ENCODE results near the gene RTTN.

Gene RTTN

GRCh38 chr18:70028084-70028483 is 177.4 kb downstream of the RTTN start:
- no peaks in the 10 kb centered on the region for H3K27me3 ChIP-seq (replicated peaks; ENCODE audit: insufficient read depth, low read length)
- H3K4me2 ChIP-seq (ENCODE audit: low read depth, low read length) = no peak overlapping the region
- H2AFZ ChIP-seq (ENCODE audit: low read length) = no peak overlapping the region
- no peaks in the 10 kb centered on the region for H3K79me2 ChIP-seq (ENCODE audit: low read length)
- no peaks in the 10 kb centered on the region for H3K9me2 ChIP-seq (replicated peaks; ENCODE audit: insufficient read depth, low read length)
- no peak for TF ChIP-seq EZH2 (optimal IDR thresholded peaks at IDR 0.05; ENCODE audit: low read depth, low read length)
- H3K27ac ChIP-seq (ENCODE audit: low read length) = no peak overlapping the region
- H4K20me1 ChIP-seq (ENCODE audit: insufficient read depth, low read length) = no peaks in the 10 kb centered on the region
- H3K36me3 ChIP-seq (replicated peaks; ENCODE audit: insufficient read depth, low read length) = no peaks in the 10 kb centered on the region; the same call in 1 of the 2 replicates
- no peaks in the 10 kb centered on the region for H3K9me3 ChIP-seq (replicated peaks; ENCODE audit: insufficient read depth, low read length)
- H3F3A ChIP-seq (ENCODE audit: insufficient read depth, low read length) = no peaks in the 10 kb centered on the region
- H3K9ac ChIP-seq (ENCODE audit: low read length) = no peak overlapping the region
- DNase-seq = no peak
- H3K4me1 ChIP-seq (ENCODE audit: low read length) = no peaks in the 10 kb centered on the region
- H3K4me3 ChIP-seq (ENCODE audit: low read length) = no peak overlapping the region

DNA sequence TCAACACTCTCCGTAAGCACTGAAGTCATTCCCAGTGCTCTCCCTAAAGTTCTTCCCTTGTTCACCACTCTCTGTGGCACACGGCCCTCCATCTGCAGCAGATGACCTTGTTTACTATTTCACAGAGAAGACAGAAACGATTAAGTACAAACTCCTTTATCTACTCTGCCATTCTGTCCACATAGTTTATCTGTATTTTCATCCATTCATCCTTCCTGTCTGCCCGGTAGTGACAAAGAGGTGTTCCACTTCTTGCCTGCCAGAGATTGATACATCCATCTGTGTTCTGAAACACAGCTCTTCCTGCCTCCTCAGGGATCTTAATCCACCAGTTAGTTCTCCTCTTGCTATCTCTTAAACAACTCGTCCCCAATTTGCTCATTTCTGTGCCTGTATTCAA is 179.9 kb downstream of the RTTN start:
- Histone ChIP-seq H3K27ac (ENCODE audit: low read length) (no peak overlapping the region), H3K79me2 (ENCODE audit: low read length) (no peaks in the 10 kb centered on the region), H2AFZ (ENCODE audit: low read length) (no peak overlapping the region), H3K36me3 (replicated peaks; ENCODE audit: insufficient read depth, low read length) (no peaks in the 10 kb centered on the region; the same call in 1 of the 2 replicates), H3K9me3 (replicated peaks; ENCODE audit: insufficient read depth, low read length) (no peaks in the 10 kb centered on the region), H3K4me2 (ENCODE audit: low read depth, low read length) (no peak overlapping the region), H3K4me3 (ENCODE audit: low read length) (no peak overlapping the region), H3K4me1 (ENCODE audit: low read length) (no peaks in the 10 kb centered on the region), H3F3A (ENCODE audit: insufficient read depth, low read length) (no peaks in the 10 kb centered on the region), H3K27me3 (replicated peaks; ENCODE audit: insufficient read depth, low read length) (no peaks in the 10 kb centered on the region), H3K9ac (ENCODE audit: low read length) (no peak overlapping the region), H4K20me1 (ENCODE audit: insufficient read depth, low read length) (no peaks in the 10 kb centered on the region), H3K9me2 (replicated peaks; ENCODE audit: insufficient read depth, low read length) (no peaks in the 10 kb centered on the region)
- no peak for TF ChIP-seq EZH2 (optimal IDR thresholded peaks at IDR 0.05; ENCODE audit: low read depth, low read length)
- no peak for TF ChIP-seq EZH2phosphoT487 (IDR thresholded peaks at IDR 0.05; ENCODE audit: low read length)
- no peak for TF ChIP-seq CTCF (IDR thresholded peaks at IDR 0.05; ENCODE audit: low read length)
- no peak for DNase-seq

DNA sequence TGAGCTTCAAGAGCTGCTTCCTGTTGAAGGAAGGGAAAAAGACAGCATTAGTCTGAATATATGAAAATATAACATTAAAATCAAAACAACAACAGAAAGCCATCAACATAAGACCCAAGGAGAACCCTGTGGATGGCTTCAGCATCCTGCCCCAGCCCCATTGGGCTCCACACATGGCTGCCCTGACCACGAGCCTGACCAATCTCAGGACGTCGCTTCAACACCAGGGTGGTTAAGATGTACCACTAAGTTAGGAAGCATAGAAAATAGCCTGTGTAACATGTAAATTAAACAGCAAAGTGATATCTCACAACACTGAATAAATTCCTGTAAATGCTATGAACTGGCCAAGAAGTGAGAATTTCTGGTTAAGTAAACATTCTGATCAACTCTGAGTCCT is 180.7 kb downstream of the RTTN start:
- no peaks in the 10 kb centered on the region for H3K9me2 ChIP-seq (replicated peaks; ENCODE audit: insufficient read depth, low read length)
- TF ChIP-seq CTCF (IDR thresholded peaks at IDR 0.05; ENCODE audit: low read length) (no peak), EZH2 (optimal IDR thresholded peaks at IDR 0.05; ENCODE audit: low read depth, low read length) (no peak), EZH2phosphoT487 (IDR thresholded peaks at IDR 0.05; ENCODE audit: low read length) (no peak)
- H3K9me3 ChIP-seq (replicated peaks; ENCODE audit: insufficient read depth, low read length) = no peaks in the 10 kb centered on the region
- no peak overlapping the region for H3K4me2 ChIP-seq (ENCODE audit: low read depth, low read length)
- no peaks in the 10 kb centered on the region for H3K4me1 ChIP-seq (ENCODE audit: low read length)
- no peak overlapping the region for H3K9ac ChIP-seq (ENCODE audit: low read length)
- H3K27me3 ChIP-seq (replicated peaks; ENCODE audit: insufficient read depth, low read length) = no peaks in the 10 kb centered on the region
- no peak overlapping the region for H3K4me3 ChIP-seq (ENCODE audit: low read length)
- H4K20me1 ChIP-seq (ENCODE audit: insufficient read depth, low read length) = no peaks in the 10 kb centered on the region
- H3K36me3 ChIP-seq (replicated peaks; ENCODE audit: insufficient read depth, low read length) = no peaks in the 10 kb centered on the region; the same call in 1 of the 2 replicates
- DNase-seq = no peak
- H3K27ac ChIP-seq (ENCODE audit: low read length) = no peak overlapping the region
- no peaks in the 10 kb centered on the region for H3F3A ChIP-seq (ENCODE audit: insufficient read depth, low read length)
- H2AFZ ChIP-seq (ENCODE audit: low read length) = no peak overlapping the region
- no peaks in the 10 kb centered on the region for H3K79me2 ChIP-seq (ENCODE audit: low read length)

GRCh38 chr18:70024093-70024492 is 181.4 kb downstream of the RTTN start:
- H3K9me3 ChIP-seq (replicated peaks; ENCODE audit: insufficient read depth, low read length) = no peaks in the 10 kb centered on the region
- no peaks in the 10 kb centered on the region for H3K36me3 ChIP-seq (replicated peaks; ENCODE audit: insufficient read depth, low read length)
- H3K4me2 ChIP-seq (ENCODE audit: low read depth, low read length) = no peak overlapping the region
- H3K4me1 ChIP-seq (ENCODE audit: low read length) = no peaks in the 10 kb centered on the region
- no peak overlapping the region for H3K27ac ChIP-seq (ENCODE audit: low read length)
- H3K79me2 ChIP-seq (ENCODE audit: low read length) = no peaks in the 10 kb centered on the region
- H3K9me2 ChIP-seq (replicated peaks; ENCODE audit: insufficient read depth, low read length) = no peaks in the 10 kb centered on the region
- TF ChIP-seq EZH2phosphoT487 (IDR thresholded peaks at IDR 0.05; ENCODE audit: low read length) = no peak
- TF ChIP-seq EZH2 (optimal IDR thresholded peaks at IDR 0.05; ENCODE audit: low read depth, low read length) = no peak
- no peak for TF ChIP-seq CTCF (IDR thresholded peaks at IDR 0.05; ENCODE audit: low read length)
- DNase-seq = no peak
- no peak overlapping the region for H2AFZ ChIP-seq (ENCODE audit: low read length)
- H4K20me1 ChIP-seq (ENCODE audit: insufficient read depth, low read length) = no peaks in the 10 kb centered on the region
- H3K27me3 ChIP-seq (replicated peaks; ENCODE audit: insufficient read depth, low read length) = no peaks in the 10 kb centered on the region
- H3F3A ChIP-seq (ENCODE audit: insufficient read depth, low read length) = no peaks in the 10 kb centered on the region
- no peak overlapping the region for H3K4me3 ChIP-seq (ENCODE audit: low read length)
- no peak overlapping the region for H3K9ac ChIP-seq (ENCODE audit: low read length)
